GM12875 (cell line): ENCODE results near the gene CATSPERE.
"Not testable (repeated sequence)": the region's sequence is repeated elsewhere in the genome, so short reads cannot be mapped to it uniquely, and the experiment has no call there.

Source experiments
- H3K4me3 ChIP-seq: one replicate; pipeline ENCODE4 v1.5.1; 2011; ENCODE audit warnings: low read depth, low read length, control low read depth
- CTCF ChIP-seq: IDR thresholded peaks from 2 replicates; pipeline ENCODE4 v1.5.1; 2011; ENCODE audit warnings: low read depth, mild to moderate bottlenecking, control low read depth, inconsistent platforms, low read length, moderate library complexity, borderline replicate concordance; ENCODE audit not compliant: insufficient read depth

The CATSPERE gene

GRCh38 chr1:244664353-244664752 lies 203.3 kb downstream of the CATSPERE start:
- TF ChIP-seq CTCF, result no peak
- no peak overlapping the region for H3K4me3 ChIP-seq

- no peak for TF ChIP-seq CTCF
- no peak overlapping the region for H3K4me3 ChIP-seq
Measured at GRCh38 chr1:244665771-244666217, 204.7 kb downstream of the CATSPERE start.

GRCh38 chr1:244666672-244667418 lies 205.8 kb downstream of the CATSPERE start:
- not testable (repeated sequence) for H3K4me3 ChIP-seq

GRCh38 chr1:244667797-244668196 lies 206.7 kb downstream of the CATSPERE start:
- no peak for TF ChIP-seq CTCF
- H3K4me3 ChIP-seq, result no peak overlapping the region

GRCh38 chr1:244672946-244673682 lies 212.0 kb downstream of the CATSPERE start:
- H3K4me3 ChIP-seq, result no peak overlapping the region
- TF ChIP-seq CTCF, result no peak

- no peak for TF ChIP-seq CTCF
Measured at GRCh38 chr1:244674446-244674845, 213.4 kb downstream of the CATSPERE start.

GRCh38 chr1:244675167-244675566 lies 214.1 kb downstream of the CATSPERE start:
- no peak overlapping the region for H3K4me3 ChIP-seq
- TF ChIP-seq CTCF, result no peak

More at GRCh38 chr1:244674446-244674845, 213.4 kb downstream of the CATSPERE start:
- H3K4me3 ChIP-seq, result no peak overlapping the region
